Ecto neural progenitor cell (in vitro differentiated cells): Measurements from ENCODE around the gene SPINDOC.
"Not testable (repeated sequence)": the region's sequence is repeated elsewhere in the genome, so short reads cannot be mapped to it uniquely, and the experiment has no call there.

Experiments used
- DNase-seq: peaks from one replicate; pipeline ENCODE4 v3.0.0-alpha.2; 2018; ENCODE audit warnings: low spot score

The SPINDOC gene

GRCh38 chr11:63785823-63786222 is 27.4 kb upstream of the SPINDOC start:
- no peak for DNase-seq

GRCh38 chr11:63791495-63792167 is 21.6 kb upstream of the SPINDOC start:
- no peak for DNase-seq

DNA sequence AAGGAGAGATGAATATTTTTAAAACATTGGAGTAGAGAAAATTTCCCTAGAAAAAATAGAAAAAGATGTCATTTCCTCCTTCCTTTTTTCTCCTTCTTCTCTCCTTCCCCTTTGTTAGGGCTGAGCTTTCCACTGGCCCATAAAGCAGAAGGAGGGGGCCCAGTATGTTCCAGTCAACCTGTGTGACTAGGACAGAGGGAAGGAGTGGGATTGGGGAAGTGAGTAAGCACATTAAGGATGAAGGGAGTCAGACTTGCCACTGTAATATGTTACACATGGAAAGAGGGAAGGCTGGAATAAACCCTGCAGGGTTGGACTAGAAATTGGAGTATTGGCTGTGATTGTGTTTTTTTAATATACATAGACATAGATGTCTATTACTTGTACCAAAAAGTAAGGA is 20.1 kb upstream of the SPINDOC start:
- DNase-seq = no peak

GRCh38 chr11:63795066-63795465 is 18.2 kb upstream of the SPINDOC start:
- no peak for DNase-seq

GRCh38 chr11:63800921-63801320 is 12.3 kb upstream of the SPINDOC start:
- no peak for DNase-seq

GRCh38 chr11:63802637-63803414 is 10.4 kb upstream of the SPINDOC start:
- DNase-seq = no peak

- DNase-seq = no peak
Measured at GRCh38 chr11:63804259-63804658, 9.0 kb upstream of the SPINDOC start.

DNA sequence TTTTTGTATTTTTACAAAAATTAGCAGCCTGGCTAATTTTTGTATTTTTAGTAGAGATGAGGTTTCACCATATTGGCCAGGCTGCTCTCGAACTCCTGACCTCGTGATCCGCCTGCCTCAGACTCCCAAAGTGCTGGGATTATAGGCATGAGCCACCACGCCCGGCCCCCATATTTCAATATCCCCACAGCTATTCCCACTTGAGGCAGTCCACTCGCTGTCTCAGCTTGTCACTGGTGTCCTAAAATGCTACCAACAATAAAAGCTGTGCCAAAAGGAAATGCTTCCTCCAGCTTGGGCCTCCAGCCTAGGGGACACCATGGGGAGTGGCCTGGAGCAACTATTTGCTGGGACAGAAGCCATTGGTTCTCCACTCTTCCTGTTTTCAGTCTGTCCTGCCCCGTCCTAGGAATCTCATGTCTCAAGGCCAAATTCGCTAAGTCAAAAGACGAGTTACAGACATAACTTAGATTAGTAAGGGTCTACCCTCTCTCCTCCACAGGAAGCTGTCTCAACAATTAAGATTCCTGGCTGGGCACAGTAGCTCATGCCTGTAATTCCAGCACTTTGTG is 7.3 kb upstream of the SPINDOC start:
- no peak for DNase-seq

GRCh38 chr11:63810383-63810782 is 2.9 kb upstream of the SPINDOC start:
- not testable (repeated sequence) for DNase-seq

GRCh38 chr11:63811522-63811921 is 1.7 kb upstream of the SPINDOC start:
- no peak for DNase-seq

GRCh38 chr11:63813563-63814382 is 517 bp downstream of the SPINDOC start:
- DNase-seq = peak; percentile 76

DNA sequence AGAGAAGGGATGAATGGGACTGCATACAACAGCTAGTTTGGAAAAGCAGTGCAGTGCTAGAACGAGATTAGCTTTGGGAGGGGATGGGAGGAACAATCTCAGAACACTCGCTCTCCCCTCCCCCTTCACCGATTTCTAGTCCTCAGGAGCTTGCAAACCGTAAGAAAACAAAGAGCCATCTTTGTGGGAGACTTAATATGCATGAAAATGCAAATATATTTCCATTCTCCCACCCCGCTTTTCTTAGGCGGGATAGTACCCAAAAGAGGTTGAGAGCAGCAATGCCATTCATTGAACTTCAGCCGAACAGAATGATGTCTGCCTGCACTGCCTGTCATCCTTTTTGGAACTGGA is 1.1 kb downstream of the SPINDOC start:
- DNase-seq = no peak

GRCh38 chr11:63816166-63816565 is 2.9 kb downstream of the SPINDOC start:
- no peak for DNase-seq

DNA sequence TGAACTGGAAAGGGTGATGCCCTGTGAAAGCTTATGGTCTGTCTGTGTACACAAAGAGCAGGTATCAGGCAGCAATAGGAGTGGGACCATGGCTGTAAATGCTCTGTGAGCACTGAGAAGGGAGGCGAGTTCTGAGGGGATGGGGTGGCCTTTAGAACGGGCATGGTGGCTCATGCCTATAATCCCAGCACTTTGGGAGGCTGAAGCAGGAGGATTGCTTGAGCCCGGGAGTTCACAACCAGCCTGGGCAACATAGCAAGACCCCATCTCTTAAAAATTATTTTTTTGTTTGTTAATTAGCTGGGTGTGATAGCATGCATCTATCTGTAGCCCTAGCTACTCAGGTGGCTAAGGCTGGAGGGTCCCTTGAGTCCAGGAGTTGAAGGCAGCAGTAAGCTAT is 3.5 kb downstream of the SPINDOC start:
- no peak for DNase-seq

DNA sequence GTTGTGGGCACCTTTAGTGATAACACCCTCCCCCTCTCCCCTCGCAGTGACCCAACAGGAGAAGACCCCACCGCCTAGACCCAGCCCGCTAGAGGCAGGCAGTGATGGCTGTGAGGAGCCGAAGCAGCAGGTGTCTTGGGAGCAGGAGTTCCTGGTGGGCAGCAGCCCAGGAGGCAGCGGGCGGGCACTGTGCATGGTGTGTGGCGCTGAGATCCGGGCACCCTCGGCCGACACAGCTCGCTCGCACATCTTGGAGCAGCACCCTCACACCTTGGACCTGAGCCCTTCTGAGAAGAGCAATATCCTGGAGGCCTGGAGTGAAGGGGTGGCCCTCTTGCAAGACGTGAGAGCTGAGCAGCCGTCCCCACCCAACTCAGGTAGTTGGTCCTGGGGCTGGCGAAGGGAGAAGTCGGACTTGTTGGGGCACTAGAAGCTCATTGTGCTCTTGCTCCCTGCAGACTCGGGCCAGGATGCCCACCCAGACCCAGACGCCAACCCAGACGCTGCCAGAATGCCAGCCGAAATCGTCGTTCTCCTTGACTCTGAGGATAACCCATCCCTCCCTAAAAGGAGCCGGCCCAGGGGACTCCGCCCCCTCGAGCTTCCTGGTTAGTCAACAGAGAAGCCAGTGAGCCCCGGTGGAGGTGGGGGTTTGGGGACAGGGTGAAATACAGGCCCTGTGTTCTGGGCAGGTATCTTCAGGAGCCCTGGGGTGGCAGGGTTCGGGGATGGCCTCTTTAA is 4.7 kb downstream of the SPINDOC start:
- DNase-seq = no peak

DNA sequence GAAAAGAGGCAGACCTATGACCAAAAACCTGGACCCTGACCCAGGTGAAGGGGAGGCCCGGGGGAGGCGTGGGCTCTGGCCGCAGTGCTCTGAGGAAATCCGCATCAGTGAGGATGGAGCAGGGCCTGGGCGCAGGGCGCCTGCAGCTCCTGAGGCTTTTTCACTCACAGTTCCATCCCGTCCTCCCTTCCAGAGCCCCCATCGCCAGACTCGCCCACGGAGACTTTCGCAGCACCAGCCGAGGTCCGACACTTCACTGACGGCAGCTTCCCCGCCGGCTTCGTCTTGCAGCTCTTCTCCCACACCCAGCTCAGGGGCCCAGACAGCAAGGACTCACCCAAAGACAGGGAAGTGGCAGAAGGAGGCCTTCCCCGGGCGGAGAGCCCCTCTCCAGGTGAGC is 5.4 kb downstream of the SPINDOC start:
- DNase-seq = no peak

DNA sequence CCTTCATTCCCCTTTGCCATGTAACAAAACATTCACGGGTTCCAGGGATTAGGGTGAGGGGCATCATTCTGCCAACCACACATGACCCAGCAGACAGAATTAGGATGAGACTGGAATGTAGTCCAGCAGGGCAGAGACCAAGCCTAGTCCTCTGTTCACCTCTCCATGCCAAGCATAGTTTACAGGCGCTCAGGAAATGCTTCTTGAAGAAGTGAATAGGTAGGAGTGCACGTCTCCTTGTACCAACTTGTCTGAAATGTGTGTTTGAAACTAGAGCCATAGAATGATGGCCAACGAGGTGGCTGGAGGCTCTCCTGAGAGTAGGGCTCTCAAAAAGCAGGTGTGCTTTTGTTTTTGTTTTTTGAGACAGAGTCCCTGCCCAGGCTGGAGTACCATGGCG is 8.2 kb downstream of the SPINDOC start:
- DNase-seq = no peak

DNA sequence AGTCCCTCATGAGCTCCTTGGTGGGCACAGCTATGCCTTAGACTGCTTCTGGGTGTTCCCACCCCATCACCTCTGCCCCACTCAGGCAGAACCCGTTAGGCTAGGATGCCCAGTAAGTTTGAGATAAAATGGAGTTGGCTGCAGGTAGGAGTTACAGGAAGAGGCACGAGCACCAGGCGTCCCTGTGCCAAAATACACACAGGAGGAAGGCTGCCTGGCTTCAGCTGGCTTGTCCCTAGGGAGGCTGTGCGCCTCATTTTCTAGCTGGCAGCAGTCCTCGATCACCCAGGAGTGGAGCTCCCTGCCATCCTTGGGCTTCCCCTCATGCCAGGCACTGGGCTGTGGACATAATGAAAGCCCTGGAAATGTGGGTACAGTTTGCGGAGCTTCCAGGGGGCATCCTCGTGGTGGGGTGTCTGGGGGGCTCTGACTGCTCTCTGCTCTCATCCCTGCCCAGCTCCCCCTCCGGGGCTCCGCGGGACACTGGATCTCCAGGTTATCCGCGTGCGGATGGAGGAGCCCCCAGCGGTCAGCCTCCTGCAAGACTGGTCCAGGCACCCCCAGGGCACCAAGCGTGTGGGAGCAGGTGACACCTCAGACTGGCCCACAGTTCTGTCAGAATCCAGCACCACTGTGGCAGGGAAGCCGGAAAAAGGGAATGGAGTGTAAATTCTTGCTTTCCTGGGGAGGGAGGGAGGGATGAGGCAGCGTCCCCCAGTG is 13.4 kb downstream of the SPINDOC start:
- no peak for DNase-seq

- no peak for DNase-seq
Measured at GRCh38 chr11:63829823-63830489, 16.7 kb downstream of the SPINDOC start.

- no peak for DNase-seq
Measured at GRCh38 chr11:63831326-63831725, 18.1 kb downstream of the SPINDOC start.

GRCh38 chr11:63832336-63832735 is 19.1 kb downstream of the SPINDOC start:
- DNase-seq = no peak
